AG10803 (cell line): ENCODE data around the gene GIPC1.

ENCODE experiments used
- DNase-seq: peaks from one replicate; pipeline ENCODE4 v3.0.0; 2010; ENCODE audit warnings: low read depth
- H3K4me3 ChIP-seq: 2 replicates; pipeline ENCODE4 v1.5.1; 2011; ENCODE audit warnings: mild to moderate bottlenecking, low read length, control low read depth
- CTCF ChIP-seq: conservative IDR thresholded peaks from 2 replicates; pipeline ENCODE4 v1.5.1; 2011; ENCODE audit warnings: mild to moderate bottlenecking, low read length, control low read depth, inconsistent platforms

Gene GIPC1

GRCh38 chr19:14526423-14526822 is 30.5 kb upstream of the GIPC1 start:
- no peak for TF ChIP-seq CTCF
- DNase-seq, result no peak
- H3K4me3 ChIP-seq, result no peak overlapping the region

GRCh38 chr19:14525729-14526128 is 29.8 kb upstream of the GIPC1 start:
- no peak for TF ChIP-seq CTCF
- no peak for DNase-seq

DNA sequence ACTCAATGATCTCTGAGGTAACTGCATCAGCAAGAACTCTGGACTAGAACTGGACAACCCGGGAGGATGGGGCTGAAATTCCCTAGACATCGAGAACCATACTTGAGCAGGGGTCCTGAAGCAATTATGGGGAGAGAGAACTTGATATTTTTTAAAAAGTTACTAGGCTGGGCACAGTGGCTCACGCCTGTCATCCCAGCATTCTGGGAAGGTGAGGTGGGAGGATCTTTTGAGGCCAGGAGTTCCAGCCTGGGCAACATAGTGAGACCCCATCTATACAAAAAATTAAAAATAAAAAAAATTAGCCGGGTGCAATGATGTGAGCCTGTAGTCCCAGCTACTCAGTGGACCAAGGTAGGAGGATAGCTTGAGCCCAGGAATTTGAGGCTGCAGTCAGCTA is 24.6 kb upstream of the GIPC1 start:
- TF ChIP-seq CTCF, result no peak
- no peak for DNase-seq
- no peak overlapping the region for H3K4me3 ChIP-seq

More at GRCh38 chr19:14525729-14526128, 29.8 kb upstream of the GIPC1 start:
- no peak overlapping the region for H3K4me3 ChIP-seq

GRCh38 chr19:14519860-14520407 is 24.0 kb upstream of the GIPC1 start:
- DNase-seq, result peak; percentile 75
- H3K4me3 ChIP-seq, result no peak overlapping the region
- no peak for TF ChIP-seq CTCF

- DNase-seq, result no peak
- TF ChIP-seq CTCF, result no peak
- no peak overlapping the region for H3K4me3 ChIP-seq
Measured at GRCh38 chr19:14519245-14519859, 23.4 kb upstream of the GIPC1 start.

GRCh38 chr19:14517840-14518505 is 22.0 kb upstream of the GIPC1 start, which contains the start of gene DNAJB1:
DNAJB1 (minus strand) TSS chr19:14518397; CDS start chr19:14518349, 48 bp downstream.
- DNase-seq, result peak; percentile 82
- H3K4me3 ChIP-seq, result peak within 1 kb of the TSS; percentile 95
- TF ChIP-seq CTCF, result no peak

- H3K4me3 ChIP-seq, result peak overlapping the region; percentile 95
- DNase-seq, result peak; percentile 35
- TF ChIP-seq CTCF, result no peak
Measured at GRCh38 chr19:14517446-14517839, 21.5 kb upstream of the GIPC1 start.
